Neuronal stem cell (in vitro differentiated cells): ENCODE measurements around the gene DPP9.
A peak's percentile ranks its signal among the peaks of the same experiment; 100 is the strongest.

Source experiments
- DNase-seq: peaks from one replicate; pipeline ENCODE4 v3.0.0-alpha.2; 2013; ENCODE audit warnings: low spot score
- H2AFZ ChIP-seq: one replicate; pipeline ENCODE4 v1.6.1; 2013; ENCODE audit warnings: mild to moderate bottlenecking, low read length, inconsistent platforms
- H2AK5ac ChIP-seq: 2 replicates; pipeline ENCODE4 v1.6.1; 2013; ENCODE audit warnings: low read depth, mild to moderate bottlenecking, inconsistent platforms, low read length, moderate library complexity, mixed read lengths
- H2BK120ac ChIP-seq: 2 replicates; pipeline ENCODE4 v1.6.1; 2013; ENCODE audit warnings: low read depth, mild to moderate bottlenecking, inconsistent platforms, low read length, moderate library complexity, mixed read lengths
- H2BK12ac ChIP-seq: one replicate; pipeline ENCODE4 v1.6.1; 2013; ENCODE audit warnings: low read length, inconsistent platforms
- H2BK15ac ChIP-seq: 2 replicates; pipeline ENCODE4 v1.6.1; 2013; ENCODE audit warnings: mild to moderate bottlenecking, low read length, inconsistent platforms, mixed read lengths
- H2BK5ac ChIP-seq: one replicate; pipeline ENCODE4 v1.6.1; 2013; ENCODE audit warnings: inconsistent platforms, mild to moderate bottlenecking, low read length, moderate library complexity
- H3K14ac ChIP-seq: one replicate; pipeline ENCODE4 v1.6.1; 2013; ENCODE audit warnings: low read length, inconsistent platforms
- H3K18ac ChIP-seq: 2 replicates; pipeline ENCODE4 v1.6.1; 2013; ENCODE audit warnings: low read length, inconsistent platforms
- H3K23ac ChIP-seq: 2 replicates; pipeline ENCODE4 v1.6.1; 2013; ENCODE audit warnings: low read depth, mild to moderate bottlenecking, mixed read lengths, low read length, inconsistent platforms; ENCODE audit not compliant: poor library complexity
- H3K27ac ChIP-seq: replicated peaks from 3 replicates; pipeline ENCODE4 v1.5.1; 2013; ENCODE audit warnings: low read length, inconsistent platforms
- H3K27me3 ChIP-seq, 3 experiments: 2 replicates each; pipeline ENCODE4 v1.6.1; 2013; ENCODE audit warnings: low read length in 3 of 3, mild to moderate bottlenecking in 2 of 3, inconsistent platforms in 1 of 3, low read depth in 1 of 3, mixed read lengths in 1 of 3, moderate library complexity in 1 of 3; ENCODE audit not compliant: control insufficient read depth in 3 of 3, insufficient read depth in 3 of 3
- H3K36me3 ChIP-seq, 2 donors: replicated peaks in 1 of 2; 2 replicates each; pipeline ENCODE4 v1.6.1; 2013; ENCODE audit warnings: low read length in 2 of 2; ENCODE audit not compliant: control insufficient read depth in 2 of 2, insufficient read depth in 2 of 2
- H3K4ac ChIP-seq: 2 replicates; pipeline ENCODE4 v1.6.1; 2013; ENCODE audit warnings: inconsistent platforms, mild to moderate bottlenecking, low read length, moderate library complexity
- H3K4me1 ChIP-seq, 2 donors: 1 replicate in 1 of 2; 2 replicates in 1 of 2; pipeline ENCODE4 v1.6.1; 2013; ENCODE audit warnings: low read length in 2 of 2, low read depth in 1 of 2; ENCODE audit not compliant: control insufficient read depth in 2 of 2, insufficient read depth in 1 of 2
- H3K4me2 ChIP-seq: one replicate; pipeline ENCODE4 v1.6.1; 2013; ENCODE audit warnings: mild to moderate bottlenecking, low read length, inconsistent platforms; ENCODE audit not compliant: insufficient read depth, poor library complexity, severe bottlenecking
- H3K4me3 ChIP-seq, 2 donors: 2 replicates each; pipeline ENCODE4 v1.5.1; 2013; ENCODE audit warnings: low read length in 2 of 2, mild to moderate bottlenecking in 2 of 2, inconsistent platforms in 1 of 2, moderate library complexity in 1 of 2
- H3K79me1 ChIP-seq: one replicate; pipeline ENCODE4 v1.6.1; 2013; ENCODE audit warnings: low read depth, mild to moderate bottlenecking, inconsistent platforms, low read length, moderate library complexity
- H3K9ac ChIP-seq: one replicate; pipeline ENCODE4 v1.6.1; 2013; ENCODE audit warnings: mild to moderate bottlenecking, low read depth, low read length, inconsistent platforms; ENCODE audit not compliant: poor library complexity
- H3K9me3 ChIP-seq, 2 donors: replicated peaks in 1 of 2; 2 replicates each; pipeline versions ENCODE3 to v1.6.1; 2013; ENCODE audit warnings: low read length in 2 of 2, mild to moderate bottlenecking in 2 of 2, inconsistent platforms in 1 of 2, low read depth in 1 of 2, mixed read lengths in 1 of 2, moderate library complexity in 1 of 2; ENCODE audit not compliant: control insufficient read depth in 2 of 2, insufficient read depth in 1 of 2
- H4K8ac ChIP-seq: one replicate; pipeline ENCODE4 v1.6.1; 2013; ENCODE audit warnings: low read depth, mild to moderate bottlenecking, inconsistent platforms, low read length, moderate library complexity
- H4K91ac ChIP-seq: one replicate; pipeline ENCODE4 v1.6.1; 2013; ENCODE audit warnings: low read length, low read depth, mild to moderate bottlenecking, inconsistent platforms; ENCODE audit not compliant: poor library complexity
- WGBS, 2 donors: extraction: QIAGEN DNeasy Blood & Tissue Kit; methylation state at CpG; one replicate each; pipeline ENCODE4 v1.1.7; 2013; ENCODE audit warnings: missing lambda C conversion rate in 2 of 2, mixed read lengths in 1 of 2; ENCODE audit not compliant: insufficient read length in 2 of 2, insufficient replicate concordance in 1 of 2; ENCODE audit errors: extremely low coverage in 2 of 2; 5-methylcytosine and 5-hydroxymethylcytosine counted together

The DPP9 gene

DNA sequence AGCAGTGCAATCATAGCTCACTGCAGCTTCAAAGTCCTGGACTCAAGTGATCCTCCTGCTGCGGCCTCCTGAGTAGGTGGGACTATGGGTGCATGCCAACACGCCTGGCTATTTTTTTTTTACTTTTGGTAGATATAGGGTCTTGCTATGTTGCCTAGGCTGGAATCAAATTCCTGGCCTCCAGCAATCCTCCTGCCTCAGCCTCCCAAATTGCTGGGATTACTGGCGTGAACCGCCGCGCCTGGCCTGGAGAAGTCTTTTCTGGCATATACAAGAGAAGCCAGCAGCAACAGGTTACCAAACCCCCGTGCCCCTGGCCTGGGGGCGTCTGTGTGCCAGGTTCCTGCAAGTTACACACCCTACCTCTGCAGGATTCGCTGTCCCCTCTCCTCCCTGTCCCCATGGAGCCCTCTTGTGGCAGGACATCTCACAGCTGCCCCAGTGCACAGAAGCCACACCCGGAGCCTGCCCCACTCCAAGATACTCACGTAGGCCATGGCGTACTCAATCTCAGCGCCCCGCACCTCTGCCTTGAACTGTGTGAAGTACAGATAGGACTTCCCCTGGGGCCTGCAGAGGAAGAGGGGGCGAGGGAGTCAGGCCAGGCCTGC lies 63.4 kb downstream of the DPP9 start:
- Histone ChIP-seq H3K4me1 (no peaks in the 10 kb centered on the region), H4K91ac (no peak overlapping the region)
- DNase-seq, result no peak

DNA sequence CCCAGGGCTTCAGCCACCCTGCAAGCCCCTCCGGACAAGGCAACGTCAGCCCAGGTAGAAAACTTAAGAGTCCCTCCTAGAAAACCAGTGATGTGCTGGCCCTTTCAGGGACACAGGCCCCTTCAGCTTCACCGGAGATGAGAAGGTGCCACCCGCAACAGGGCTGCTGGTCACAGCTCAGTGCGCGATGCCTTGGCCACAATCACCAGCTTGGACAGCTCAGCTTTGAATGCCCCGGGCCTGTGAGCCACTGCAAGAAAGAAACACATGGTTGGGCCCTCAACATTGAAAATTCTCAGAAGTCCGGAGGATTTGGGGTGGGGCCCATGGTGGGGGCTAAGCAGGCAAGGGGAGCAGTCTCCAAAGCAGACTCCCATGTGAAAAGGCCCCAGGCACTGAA lies 65.8 kb downstream of the DPP9 start:
- no peak overlapping the region for H3K14ac ChIP-seq
- no peak overlapping the region for H3K18ac ChIP-seq
- no peak overlapping the region for H2AK5ac ChIP-seq
- no peak for DNase-seq
- WGBS, 2 donors, result no CpG with 5 or more reads among the region's 8 CpGs
- no peak overlapping the region for H3K4me3 ChIP-seq
- H3K4ac ChIP-seq, result no peak overlapping the region
- no peak overlapping the region for H2AFZ ChIP-seq
- no peak overlapping the region for H2BK120ac ChIP-seq
- H2BK15ac ChIP-seq, result no peak overlapping the region
- H2BK5ac ChIP-seq, result no peak overlapping the region
- H3K27me3 ChIP-seq, result no peaks in the 10 kb centered on the region
- H3K9ac ChIP-seq, result no peak overlapping the region
- H4K8ac ChIP-seq, result no peak overlapping the region
- no peak overlapping the region for H4K91ac ChIP-seq
- peaks cover 3 to 6% of the 10 kb centered on the region in 2 donors for H3K9me3 ChIP-seq
- H3K23ac ChIP-seq, result no peak overlapping the region
- H3K4me2 ChIP-seq, result no peak overlapping the region
- H3K36me3 ChIP-seq, result peaks cover 25 to 88% of the 10 kb centered on the region in 2 donors
- H3K4me1 ChIP-seq, result no peaks in the 10 kb centered on the region
- H3K27ac ChIP-seq, result no peak overlapping the region
- H2BK12ac ChIP-seq, result no peak overlapping the region
- peaks cover 2% of the 10 kb centered on the region for H3K79me1 ChIP-seq

More for the DNA sequence above, 63.4 kb downstream of the DPP9 start:
- no peak overlapping the region for H3K4me3 ChIP-seq
- H2BK120ac ChIP-seq, result no peak overlapping the region
- no peak overlapping the region for H2BK12ac ChIP-seq
- no peak overlapping the region for H3K14ac ChIP-seq
- H3K79me1 ChIP-seq, result peaks cover 2% of the 10 kb centered on the region
- no peak overlapping the region for H2AFZ ChIP-seq
- WGBS, 2 donors, result no CpG with 5 or more reads among the region's 15 CpGs
- no peak overlapping the region for H3K18ac ChIP-seq
- no peak overlapping the region for H2AK5ac ChIP-seq
- H3K4me2 ChIP-seq, result no peak overlapping the region
- H3K4ac ChIP-seq, result no peak overlapping the region
- no peak overlapping the region for H3K9ac ChIP-seq
- H3K23ac ChIP-seq, result no peak overlapping the region
- H2BK15ac ChIP-seq, result no peak overlapping the region
- no peaks in the 10 kb centered on the region for H3K27me3 ChIP-seq
- H3K36me3 ChIP-seq, result peaks cover 30 to 89% of the 10 kb centered on the region in 2 donors
- H4K8ac ChIP-seq, result no peak overlapping the region
- H2BK5ac ChIP-seq, result no peak overlapping the region
- H3K27ac ChIP-seq, result no peak overlapping the region
- peaks cover 3 to 6% of the 10 kb centered on the region in 2 donors for H3K9me3 ChIP-seq

DNA sequence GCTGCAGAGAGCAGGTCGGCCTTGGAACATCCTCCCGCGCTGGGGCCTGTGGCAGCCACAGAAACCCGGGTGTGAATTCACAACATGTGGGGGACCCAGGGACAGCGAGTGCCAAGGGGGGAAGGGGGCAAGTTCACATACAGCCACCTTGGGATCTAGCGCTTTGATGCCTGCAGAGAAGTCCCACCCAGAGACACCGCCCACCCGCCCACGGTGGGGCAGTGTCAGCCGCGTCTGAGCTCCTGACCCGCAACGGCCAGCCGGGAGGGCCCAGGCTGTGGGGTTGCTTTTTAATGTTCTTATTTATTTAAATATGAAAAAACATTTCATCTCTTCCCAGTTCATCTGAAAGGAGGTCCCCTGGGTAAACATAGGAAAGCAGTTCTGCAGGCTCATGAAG lies 66.4 kb downstream of the DPP9 start:
- H4K91ac ChIP-seq, result no peak overlapping the region
- no CpG with 5 or more reads among the region's 14 CpGs for WGBS, 2 donors
- no peak overlapping the region for H2AK5ac ChIP-seq
- H3K79me1 ChIP-seq, result peaks cover 2% of the 10 kb centered on the region
- H3K23ac ChIP-seq, result no peak overlapping the region
- H2BK15ac ChIP-seq, result no peak overlapping the region
- peak overlapping the region; percentile 17 for H3K14ac ChIP-seq
- H4K8ac ChIP-seq, result no peak overlapping the region
- H3K4me2 ChIP-seq, result no peak overlapping the region
- no peak overlapping the region for H3K18ac ChIP-seq
- no peak overlapping the region for H3K4ac ChIP-seq
- no peak overlapping the region for H3K27ac ChIP-seq
- no peak overlapping the region for H2AFZ ChIP-seq
- H2BK120ac ChIP-seq, result no peak overlapping the region
- no peak overlapping the region for H2BK12ac ChIP-seq
- peaks cover 24 to 86% of the 10 kb centered on the region in 2 donors for H3K36me3 ChIP-seq
- no peaks in the 10 kb centered on the region for H3K4me1 ChIP-seq
- H3K9ac ChIP-seq, result no peak overlapping the region
- peaks cover 3 to 6% of the 10 kb centered on the region in 2 donors for H3K9me3 ChIP-seq
- H2BK5ac ChIP-seq, result peak overlapping the region; percentile 13
- H3K4me3 ChIP-seq, result no peak overlapping the region
- no peak for DNase-seq
- no peaks in the 10 kb centered on the region for H3K27me3 ChIP-seq

DNA sequence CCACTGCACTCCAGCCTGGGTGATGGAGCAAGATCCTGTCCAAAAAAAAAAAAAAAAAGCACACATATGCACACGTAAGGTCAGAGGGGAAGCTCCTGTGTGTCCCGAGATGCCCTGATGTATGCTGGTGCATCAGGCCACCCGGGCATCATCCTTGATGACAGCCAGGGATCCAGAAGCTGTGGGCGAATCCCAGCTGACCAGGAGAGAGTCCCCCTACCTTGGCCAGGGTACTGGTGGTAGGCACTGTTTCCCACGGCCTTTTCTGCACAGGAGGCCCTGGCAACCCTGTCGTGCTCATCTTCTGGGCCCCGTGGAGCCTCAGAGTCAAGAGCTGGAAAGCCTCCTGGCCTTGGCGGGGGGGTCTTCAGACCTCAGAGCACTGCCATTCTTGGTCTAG lies 67.5 kb downstream of the DPP9 start:
- peaks cover 22 to 75% of the 10 kb centered on the region in 2 donors for H3K36me3 ChIP-seq
- no CpG with 5 or more reads among the region's 8 CpGs for WGBS, 2 donors

More for the DNA sequence above, 67.5 kb downstream of the DPP9 start:
- H3K27ac ChIP-seq, result no peak overlapping the region
- no peaks in the 10 kb centered on the region for H3K4me1 ChIP-seq
- H4K91ac ChIP-seq, result no peak overlapping the region
- H2BK5ac ChIP-seq, result no peak overlapping the region
- no peak overlapping the region for H3K4me3 ChIP-seq
- H3K79me1 ChIP-seq, result peaks cover 5% of the 10 kb centered on the region
- no peak overlapping the region for H3K4me2 ChIP-seq
- DNase-seq, result no peak
- no peak overlapping the region for H2BK120ac ChIP-seq
- H2BK12ac ChIP-seq, result no peak overlapping the region
- no peaks in the 10 kb centered on the region for H3K27me3 ChIP-seq
- H3K9me3 ChIP-seq, result peaks cover 3 to 6% of the 10 kb centered on the region in 2 donors
- no peak overlapping the region for H2AFZ ChIP-seq
- no peak overlapping the region for H4K8ac ChIP-seq
- H3K18ac ChIP-seq, result no peak overlapping the region
- H2BK15ac ChIP-seq, result no peak overlapping the region
- H3K9ac ChIP-seq, result no peak overlapping the region
- H2AK5ac ChIP-seq, result no peak overlapping the region
- no peak overlapping the region for H3K23ac ChIP-seq
- H3K4ac ChIP-seq, result no peak overlapping the region
- no peak overlapping the region for H3K14ac ChIP-seq
